Thyroid gland (tissue), 4 donors: ENCODE results near the gene PTGS2.

Experiments used
- POLR2A ChIP-seq, 2 donors: fragments of 450-650 bp; IDR thresholded peaks; one replicate each; pipeline ENCODE4 v1.6.1; 2017; ENCODE audit warnings: antibody characterized with exemption in 2 of 2, mild to moderate bottlenecking in 2 of 2, moderate library complexity in 1 of 2
- TF ChIP-seq, protein P1 (sequence below), 6 experiments: fragments of 200-600 bp in 3 of 6; fragments of 450-650 bp in 3 of 6; sonication (generic) in 3 of 6; IDR thresholded peaks; one replicate each; pipeline ENCODE4 v1.5.1; 2016 to 2019; ENCODE audit warnings: antibody characterized with exemption in 6 of 6, mild to moderate bottlenecking in 2 of 6, inconsistent platforms in 1 of 6, moderate library complexity in 1 of 6

GRCh38 chr1:186722711-186723309 is 42.6 kb upstream of the PTGS2 start:
- TF ChIP-seq, protein P1, sequence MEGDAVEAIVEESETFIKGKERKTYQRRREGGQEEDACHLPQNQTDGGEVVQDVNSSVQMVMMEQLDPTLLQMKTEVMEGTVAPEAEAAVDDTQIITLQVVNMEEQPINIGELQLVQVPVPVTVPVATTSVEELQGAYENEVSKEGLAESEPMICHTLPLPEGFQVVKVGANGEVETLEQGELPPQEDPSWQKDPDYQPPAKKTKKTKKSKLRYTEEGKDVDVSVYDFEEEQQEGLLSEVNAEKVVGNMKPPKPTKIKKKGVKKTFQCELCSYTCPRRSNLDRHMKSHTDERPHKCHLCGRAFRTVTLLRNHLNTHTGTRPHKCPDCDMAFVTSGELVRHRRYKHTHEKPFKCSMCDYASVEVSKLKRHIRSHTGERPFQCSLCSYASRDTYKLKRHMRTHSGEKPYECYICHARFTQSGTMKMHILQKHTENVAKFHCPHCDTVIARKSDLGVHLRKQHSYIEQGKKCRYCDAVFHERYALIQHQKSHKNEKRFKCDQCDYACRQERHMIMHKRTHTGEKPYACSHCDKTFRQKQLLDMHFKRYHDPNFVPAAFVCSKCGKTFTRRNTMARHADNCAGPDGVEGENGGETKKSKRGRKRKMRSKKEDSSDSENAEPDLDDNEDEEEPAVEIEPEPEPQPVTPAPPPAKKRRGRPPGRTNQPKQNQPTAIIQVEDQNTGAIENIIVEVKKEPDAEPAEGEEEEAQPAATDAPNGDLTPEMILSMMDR (IDR thresholded peaks at IDR 0.05) = peak in 1 of 6 experiments; percentile 21
- no peak for TF ChIP-seq POLR2A (IDR thresholded peaks at IDR 0.05)
